GM19395 (cell line): ENCODE measurements around the gene ZBTB20.
"Not testable (repeated sequence)": the region's sequence is repeated elsewhere in the genome, so short reads cannot be mapped to it uniquely, and the experiment has no call there.

Experiments used
- ATAC-seq: cut with Tn5 transposase; IDR thresholded peaks from one replicate; pipeline ENCODE4 v1.9.1; 2021; ENCODE audit warnings: mild to moderate bottlenecking, moderate library complexity; ENCODE audit not compliant: unreplicated experiment

Gene ZBTB20

GRCh38 chr3:115146418-115147328 is at the start of gene ZBTB20:
TSS of gene ZBTB20 (minus strand) at chr3:115147288.
- ATAC-seq: peak; percentile 31

- no peak for ATAC-seq
Observed at GRCh38 chr3:115194476-115194875, 47.4 kb upstream of the ZBTB20 start.

DNA sequence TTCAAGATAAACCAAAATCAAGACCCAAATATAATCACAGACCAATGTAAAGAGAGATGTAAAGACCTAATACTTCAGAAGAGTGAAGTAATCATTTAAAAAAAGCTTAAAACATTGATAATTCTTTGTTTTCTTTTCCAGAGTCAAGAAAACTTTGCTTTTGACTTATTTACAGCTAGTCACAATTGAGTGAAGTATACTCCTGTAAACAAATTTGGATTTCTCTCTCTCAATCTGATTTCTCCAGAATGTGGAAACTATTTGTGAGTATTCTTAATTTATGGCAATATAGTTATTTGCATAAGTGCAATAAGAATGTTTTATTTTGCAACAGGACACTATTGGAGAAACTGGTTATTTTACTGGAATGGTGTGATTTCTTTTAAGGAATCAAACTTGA is 43.7 kb upstream of the ZBTB20 start:
- no peak for ATAC-seq

DNA sequence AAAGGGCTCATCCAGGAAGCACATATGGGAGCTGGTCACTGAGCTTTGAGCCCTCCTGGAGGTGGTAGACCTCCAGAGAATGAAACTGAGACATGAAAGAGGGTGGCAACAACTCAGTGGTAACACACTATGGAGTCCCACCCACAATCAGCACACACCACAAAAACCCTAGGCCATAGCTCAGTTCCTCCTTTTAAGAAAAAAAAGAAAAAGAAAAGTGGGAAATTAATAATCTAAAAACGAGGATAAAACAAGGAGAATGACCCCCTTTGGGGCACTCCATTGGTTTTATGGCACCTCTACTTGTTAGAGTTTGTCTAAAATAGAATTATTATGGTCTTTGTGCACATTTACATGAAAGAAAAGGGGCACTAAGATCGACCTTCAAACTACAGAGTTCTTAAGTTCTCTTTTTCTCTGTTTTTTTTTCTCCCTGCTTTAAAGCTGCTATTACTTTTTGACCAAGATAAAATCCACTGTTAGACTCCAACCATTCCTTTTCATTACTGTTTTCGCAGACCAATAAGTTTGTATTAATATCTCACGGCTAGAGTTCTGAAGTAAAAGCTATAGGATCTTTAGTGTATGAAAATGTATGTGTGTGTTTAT is 40.2 kb upstream of the ZBTB20 start:
- ATAC-seq: peak; percentile 100

- ATAC-seq: peak; percentile 52
Observed at GRCh38 chr3:115186351-115187148, 39.5 kb upstream of the ZBTB20 start.

DNA sequence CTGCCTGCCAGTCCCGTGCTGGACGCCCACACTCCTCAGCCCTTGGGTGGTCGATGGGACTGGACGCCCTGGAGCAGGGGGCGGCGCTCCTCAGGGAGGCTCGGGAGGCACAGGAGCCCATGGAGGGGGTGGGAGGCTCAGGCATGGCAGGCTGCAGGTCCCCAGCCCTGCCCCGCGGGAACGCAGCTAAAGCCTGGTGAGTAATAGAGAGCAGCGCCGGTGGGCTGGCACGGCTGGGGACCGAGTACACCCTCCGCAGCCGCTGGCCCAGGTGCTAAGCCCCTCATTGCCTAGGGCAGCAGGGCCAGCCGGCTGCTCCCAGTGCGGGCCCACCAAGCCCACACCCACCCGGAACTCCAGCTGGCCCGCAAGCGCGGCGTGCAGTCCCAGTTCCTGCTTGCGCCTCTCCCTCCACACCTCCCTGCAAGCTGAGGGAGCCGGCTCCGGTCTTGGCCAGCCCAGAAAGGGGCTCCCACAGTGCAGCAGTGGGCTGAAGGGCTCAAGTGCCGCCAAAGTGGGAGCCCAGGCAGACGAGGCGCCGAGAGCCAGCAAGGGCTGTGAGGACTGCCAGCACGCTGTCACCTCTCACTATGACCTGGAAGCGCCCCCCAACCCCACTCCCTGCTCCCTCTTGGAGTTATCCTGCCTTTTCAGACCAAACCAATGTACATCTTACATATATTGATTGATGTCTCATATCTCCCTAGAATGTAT is 37.9 kb upstream of the ZBTB20 start:
- ATAC-seq: not testable (repeated sequence)

- not testable (repeated sequence) for ATAC-seq
Observed at GRCh38 chr3:115178930-115179329, 31.8 kb upstream of the ZBTB20 start.

GRCh38 chr3:115169808-115170207 is 22.7 kb upstream of the ZBTB20 start:
- ATAC-seq: no peak

- ATAC-seq: no peak
Observed at GRCh38 chr3:115165701-115166100, 18.6 kb upstream of the ZBTB20 start.

DNA sequence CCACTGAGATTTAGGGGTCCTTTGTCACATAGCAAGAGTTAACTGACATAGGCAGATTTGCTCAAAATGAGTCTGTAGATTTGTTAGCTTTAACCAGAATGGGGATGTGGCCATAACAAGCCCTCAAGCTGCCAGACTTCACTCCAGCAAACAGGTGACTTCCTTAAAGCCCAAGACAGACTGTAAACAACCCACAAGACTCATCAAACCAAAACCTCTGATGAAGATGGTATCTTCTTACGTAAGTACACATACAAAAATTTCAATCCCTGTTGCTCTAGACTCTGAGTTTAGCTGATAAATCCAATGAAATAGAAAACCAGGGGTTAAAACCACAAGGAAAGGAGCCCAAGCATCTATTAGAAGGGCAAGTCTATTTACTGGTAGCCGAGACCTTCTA is 18.2 kb upstream of the ZBTB20 start:
- ATAC-seq: no peak

DNA sequence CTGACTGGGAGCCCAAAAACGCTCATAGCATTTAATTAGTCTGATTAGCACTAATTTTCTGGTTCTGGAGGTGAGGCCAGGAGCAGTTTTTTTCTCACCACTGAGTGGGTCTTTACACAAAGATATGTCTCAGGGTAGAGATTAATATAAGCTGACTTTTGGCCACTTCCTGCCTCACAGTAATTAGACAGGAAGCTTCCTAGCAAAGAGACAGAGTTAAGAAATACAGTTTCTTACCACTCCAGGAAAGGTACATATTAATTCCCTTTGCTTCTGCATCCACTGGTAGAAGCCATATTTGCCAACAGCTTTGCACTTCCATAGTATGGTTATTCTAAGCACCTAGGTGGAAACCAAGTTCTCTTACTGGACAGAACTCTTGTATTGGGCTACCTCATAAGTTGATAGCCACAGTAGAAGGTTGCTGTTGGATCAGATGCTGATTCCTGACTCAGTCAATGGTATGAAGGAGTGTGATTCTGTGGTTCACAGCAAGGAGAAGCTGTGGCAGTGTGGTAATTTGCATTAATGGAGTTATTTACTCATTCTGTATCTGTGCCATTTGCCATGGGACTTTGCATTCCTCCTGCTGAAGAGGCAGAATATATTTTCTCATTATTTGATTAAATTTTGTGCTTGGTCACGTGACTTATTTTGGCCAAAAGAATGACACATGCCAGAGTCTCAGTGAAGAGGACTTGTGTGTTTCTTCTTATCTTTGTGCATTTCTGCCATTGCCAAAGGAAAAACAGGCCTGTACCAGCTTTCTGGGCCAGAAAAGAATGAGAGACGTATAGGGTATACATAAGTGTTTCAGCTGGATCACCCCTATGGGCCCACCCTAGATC is 17.5 kb upstream of the ZBTB20 start:
- no peak for ATAC-seq

- no peak for ATAC-seq
Observed at GRCh38 chr3:115162759-115163158, 15.7 kb upstream of the ZBTB20 start.

DNA sequence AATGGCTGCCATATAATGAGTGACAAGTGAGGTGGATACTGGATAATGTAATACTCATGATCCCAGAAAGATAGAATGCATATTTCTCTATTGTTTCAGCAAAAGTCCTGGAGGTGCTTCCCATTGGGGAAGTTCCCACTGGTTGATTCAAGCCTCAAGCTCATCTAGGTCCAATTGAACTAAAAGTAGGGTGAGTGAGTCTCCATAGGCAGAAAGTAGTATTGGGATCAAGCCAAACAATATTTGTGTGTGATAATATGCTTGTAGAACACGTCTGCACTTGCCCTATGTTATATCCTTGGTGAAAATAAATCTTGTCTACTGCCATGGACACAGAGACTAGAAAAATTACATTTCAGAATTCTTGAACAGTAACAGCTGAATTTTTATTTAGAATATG is 14.8 kb upstream of the ZBTB20 start:
- ATAC-seq: no peak

DNA sequence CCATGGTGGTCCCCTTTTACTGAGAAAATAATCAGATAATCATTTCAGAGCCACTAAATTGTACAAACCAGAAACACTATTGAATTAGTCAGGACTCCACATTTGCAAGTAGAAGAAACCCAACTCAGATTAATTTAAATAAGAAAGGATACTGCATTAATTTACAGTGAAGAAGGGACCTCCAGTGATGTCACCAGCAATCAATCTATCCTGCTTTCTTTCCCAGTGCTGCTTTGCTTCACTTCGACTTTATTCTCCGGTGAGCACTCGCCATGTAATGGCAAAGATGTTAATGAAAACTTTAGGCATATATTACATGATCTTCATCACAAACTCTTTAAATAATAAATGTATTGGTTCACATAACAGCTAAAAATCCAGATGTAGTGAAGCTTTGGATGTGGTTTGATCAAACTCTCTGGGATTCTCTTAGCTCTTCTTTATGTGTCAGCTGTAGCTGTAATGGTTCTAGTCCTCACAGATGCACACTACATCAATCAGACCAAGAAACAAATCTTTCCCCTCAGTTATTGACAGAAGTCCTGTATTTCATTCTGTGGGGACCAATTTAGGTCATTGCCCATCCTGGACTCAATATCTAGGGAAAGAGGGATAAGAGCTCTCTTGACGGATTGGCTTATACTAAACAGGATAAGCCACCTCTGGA is 14.2 kb upstream of the ZBTB20 start:
- no peak for ATAC-seq

GRCh38 chr3:115160295-115160694 is 13.2 kb upstream of the ZBTB20 start:
- peak; percentile 100 for ATAC-seq

- no peak for ATAC-seq
Observed at GRCh38 chr3:115156046-115156654, 9.1 kb upstream of the ZBTB20 start.

GRCh38 chr3:115154611-115155010 is 7.5 kb upstream of the ZBTB20 start:
- no peak for ATAC-seq

DNA sequence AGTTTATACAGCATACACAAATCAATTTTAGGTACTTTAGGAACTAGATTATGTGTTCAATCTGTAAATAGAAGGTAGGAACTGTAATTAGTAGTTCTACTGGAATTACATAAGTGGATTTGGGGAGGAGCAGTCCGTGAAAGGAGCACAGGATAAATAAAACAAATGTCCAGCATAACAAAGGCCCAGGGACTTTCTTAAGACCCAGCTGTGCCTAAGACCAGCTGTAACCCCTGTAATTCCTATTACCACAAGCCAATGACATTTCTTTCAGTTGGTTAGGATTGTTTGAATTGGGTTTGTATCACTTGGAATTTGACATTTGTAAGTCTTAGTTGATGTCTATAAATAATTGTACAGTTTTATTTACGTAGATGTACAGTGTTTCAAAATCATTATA is 4.8 kb upstream of the ZBTB20 start:
- ATAC-seq: no peak
